AG10803 (cell line): ENCODE measurements around the gene PGPEP1.

Source experiments
- DNase-seq: peaks from one replicate; pipeline ENCODE4 v3.0.0; 2010; ENCODE audit warnings: low read depth
- H3K4me3 ChIP-seq: 2 replicates; pipeline ENCODE4 v1.5.1; 2011; ENCODE audit warnings: mild to moderate bottlenecking, low read length, control low read depth
- TF ChIP-seq, protein P1 (sequence below): conservative IDR thresholded peaks from 2 replicates; pipeline ENCODE4 v1.5.1; 2011; ENCODE audit warnings: mild to moderate bottlenecking, low read length, control low read depth, inconsistent platforms

PGPEP1 gene

DNA sequence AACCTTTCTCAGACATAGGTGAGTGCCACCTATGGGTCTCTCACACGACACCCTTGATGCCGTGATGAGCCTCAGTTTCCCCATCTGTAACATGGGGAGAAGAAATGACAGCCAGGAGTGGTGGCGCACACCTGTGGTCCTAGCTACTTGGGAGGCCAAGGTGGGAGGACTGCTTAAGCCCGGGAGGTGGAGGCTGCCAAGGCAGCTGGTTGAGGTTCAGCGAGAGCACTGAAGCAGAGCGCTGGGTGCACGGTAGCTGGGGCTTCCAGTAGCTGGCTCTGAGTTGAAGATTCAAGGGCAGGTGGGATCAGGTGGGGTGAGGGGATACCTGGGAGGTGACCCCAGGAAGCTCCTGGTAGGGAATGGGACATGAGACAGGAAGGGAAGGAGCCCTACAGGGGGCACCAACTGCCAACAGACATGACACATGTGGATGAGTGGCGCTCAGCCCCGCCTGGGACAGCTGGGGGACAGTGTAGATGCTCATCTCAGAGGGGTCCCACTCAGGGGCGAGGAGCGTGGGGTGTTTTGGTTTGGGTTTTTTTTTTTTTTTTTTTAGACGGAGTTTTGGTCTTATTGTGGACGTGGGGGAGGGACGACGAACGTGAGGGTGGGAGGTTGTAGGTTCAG, 72.3 kb downstream of the PGPEP1 start:
- no peak for DNase-seq
- TF ChIP-seq, protein P1, sequence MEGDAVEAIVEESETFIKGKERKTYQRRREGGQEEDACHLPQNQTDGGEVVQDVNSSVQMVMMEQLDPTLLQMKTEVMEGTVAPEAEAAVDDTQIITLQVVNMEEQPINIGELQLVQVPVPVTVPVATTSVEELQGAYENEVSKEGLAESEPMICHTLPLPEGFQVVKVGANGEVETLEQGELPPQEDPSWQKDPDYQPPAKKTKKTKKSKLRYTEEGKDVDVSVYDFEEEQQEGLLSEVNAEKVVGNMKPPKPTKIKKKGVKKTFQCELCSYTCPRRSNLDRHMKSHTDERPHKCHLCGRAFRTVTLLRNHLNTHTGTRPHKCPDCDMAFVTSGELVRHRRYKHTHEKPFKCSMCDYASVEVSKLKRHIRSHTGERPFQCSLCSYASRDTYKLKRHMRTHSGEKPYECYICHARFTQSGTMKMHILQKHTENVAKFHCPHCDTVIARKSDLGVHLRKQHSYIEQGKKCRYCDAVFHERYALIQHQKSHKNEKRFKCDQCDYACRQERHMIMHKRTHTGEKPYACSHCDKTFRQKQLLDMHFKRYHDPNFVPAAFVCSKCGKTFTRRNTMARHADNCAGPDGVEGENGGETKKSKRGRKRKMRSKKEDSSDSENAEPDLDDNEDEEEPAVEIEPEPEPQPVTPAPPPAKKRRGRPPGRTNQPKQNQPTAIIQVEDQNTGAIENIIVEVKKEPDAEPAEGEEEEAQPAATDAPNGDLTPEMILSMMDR = no peak
- H3K4me3 ChIP-seq = no peak overlapping the region

DNA sequence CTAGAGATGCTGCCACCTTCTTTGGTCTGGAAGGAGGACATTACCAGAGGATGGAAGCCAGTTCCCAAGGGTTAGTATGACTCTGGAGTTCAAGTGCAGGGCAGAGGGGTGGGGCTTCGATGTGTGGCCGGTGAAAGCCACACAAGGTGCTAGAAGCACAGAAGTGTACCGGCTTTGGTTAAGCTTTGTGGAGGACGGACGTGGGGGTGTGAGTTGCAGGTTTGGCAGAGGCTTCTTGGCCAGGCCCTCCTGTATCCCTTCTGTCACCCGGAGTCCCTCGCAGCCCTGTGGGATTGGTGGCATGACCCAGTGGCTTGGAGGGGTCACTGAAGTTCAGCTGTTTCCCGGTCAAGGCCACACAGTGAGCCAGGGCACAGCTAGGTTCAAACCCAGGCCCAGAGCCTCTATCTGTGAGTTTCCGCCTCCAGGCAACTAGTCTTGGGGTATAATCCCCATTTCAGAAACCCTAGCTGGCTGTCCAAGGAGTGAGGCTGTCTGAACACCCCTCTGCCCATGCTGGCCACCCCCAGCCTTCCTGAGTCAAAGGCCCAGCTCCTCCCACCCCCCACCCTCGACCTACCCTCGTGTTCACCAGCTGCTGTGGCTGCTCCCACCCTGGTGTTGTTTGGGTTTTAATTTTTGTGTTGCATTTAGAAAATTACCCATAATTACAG, 74.2 kb downstream of the PGPEP1 start:
- no peak for DNase-seq
- H3K4me3 ChIP-seq = peak overlapping the region; percentile 59
- TF ChIP-seq, protein P1 = no peak

DNA sequence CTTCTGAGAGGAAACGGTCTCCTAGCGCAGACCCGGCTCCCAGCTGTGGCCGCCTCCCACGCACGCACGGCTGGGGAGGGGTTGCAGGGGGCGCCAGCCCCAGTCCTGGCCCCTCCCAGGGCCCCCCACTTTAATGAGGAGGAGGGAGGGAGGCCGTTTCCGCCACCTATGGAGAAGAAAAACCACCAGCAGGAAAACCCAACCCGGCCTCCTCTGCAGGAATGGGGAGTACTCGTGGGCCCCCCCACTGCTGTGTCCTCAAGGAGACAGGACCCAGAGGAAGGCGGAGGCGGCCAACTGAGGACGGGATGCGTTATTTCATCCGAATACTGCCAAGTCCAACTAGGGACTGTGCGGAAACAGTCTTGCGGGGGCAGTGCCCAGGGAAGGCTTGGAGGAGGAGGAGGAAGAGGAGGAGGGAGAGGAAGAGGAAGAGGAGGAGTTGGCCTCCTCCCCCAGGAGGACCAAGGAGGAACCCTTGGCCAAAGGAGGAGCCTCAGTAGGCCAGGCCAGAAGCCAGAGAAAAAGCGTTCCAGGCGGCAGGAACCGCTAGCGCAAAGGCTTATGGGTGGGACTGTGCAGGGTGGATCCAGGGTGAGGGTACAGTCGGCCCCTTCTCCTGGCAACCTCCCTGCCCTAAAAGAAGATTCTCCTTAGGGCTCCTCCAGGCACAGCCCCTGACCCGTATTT, 74.9 kb downstream of the PGPEP1 start:
- H3K4me3 ChIP-seq = peak overlapping the region; percentile 59
- DNase-seq = peak; percentile 88
- TF ChIP-seq, protein P1 = no peak

DNA sequence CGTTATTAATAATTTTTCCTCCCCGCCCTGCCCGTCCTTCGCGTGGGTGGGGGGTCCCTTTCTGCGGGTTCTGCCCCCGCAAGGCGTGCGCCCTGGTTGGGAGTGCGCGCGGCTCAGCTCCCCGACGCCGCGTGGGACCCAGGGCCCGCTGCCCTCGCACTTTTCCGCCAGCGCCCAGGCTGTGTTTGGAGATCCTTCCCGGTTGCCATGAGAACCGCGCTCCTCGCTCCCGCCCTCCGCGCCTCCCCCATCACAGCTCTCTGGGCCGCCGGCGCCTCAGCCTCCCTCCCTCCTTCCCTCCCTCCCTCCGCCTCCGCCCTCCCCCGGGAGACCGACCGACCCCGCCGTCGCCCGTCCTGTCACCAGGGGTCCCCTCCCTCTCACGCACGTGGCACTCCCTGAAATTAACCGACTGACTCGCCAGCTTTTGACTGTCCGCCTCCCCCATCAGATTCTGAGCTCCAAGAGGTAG, 76.4 kb downstream of the PGPEP1 start:
- peak overlapping the region; percentile 56 for H3K4me3 ChIP-seq
- TF ChIP-seq, protein P1 = no peak
- peak; percentile 88 for DNase-seq

DNA sequence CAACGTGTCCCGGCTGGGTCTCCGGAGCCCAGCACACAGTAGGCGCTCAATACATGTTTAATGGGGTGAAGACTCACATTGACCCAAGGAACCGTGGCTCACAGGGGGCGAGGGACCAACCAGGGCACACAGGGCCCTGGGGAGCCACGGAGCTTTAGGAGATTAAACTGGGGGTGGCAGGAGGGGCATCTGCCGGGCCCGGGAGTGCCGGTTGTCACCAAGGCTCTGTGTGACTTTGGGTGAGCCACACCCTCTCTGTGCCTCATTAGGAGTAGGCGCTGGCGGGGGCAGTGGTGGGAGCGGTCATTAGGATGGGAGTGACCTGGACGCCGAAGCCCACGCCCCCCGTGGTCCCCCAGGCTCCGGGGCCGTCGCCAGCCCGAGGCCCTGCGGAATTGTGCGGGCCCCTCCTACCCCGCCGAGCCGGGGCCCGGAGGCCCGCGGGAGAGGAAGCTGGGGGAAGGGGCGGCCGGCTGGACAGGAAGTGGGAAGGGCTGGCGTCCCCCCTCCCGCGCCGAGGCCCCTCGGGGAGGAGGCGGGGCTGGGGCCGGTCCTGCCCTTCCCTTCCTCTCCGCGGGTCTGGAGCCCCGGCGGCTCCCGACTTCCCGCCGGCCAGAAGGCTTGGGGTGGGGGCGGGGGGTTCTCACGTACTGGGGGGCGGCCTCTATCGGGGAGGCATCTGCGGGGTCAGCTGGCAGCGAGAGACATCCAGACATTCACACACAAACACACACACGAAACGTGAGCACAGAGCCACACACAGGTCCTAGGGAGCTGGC, 77.0 kb downstream of the PGPEP1 start:
- TF ChIP-seq, protein P1 = no peak
- peak; percentile 84 for DNase-seq

DNA sequence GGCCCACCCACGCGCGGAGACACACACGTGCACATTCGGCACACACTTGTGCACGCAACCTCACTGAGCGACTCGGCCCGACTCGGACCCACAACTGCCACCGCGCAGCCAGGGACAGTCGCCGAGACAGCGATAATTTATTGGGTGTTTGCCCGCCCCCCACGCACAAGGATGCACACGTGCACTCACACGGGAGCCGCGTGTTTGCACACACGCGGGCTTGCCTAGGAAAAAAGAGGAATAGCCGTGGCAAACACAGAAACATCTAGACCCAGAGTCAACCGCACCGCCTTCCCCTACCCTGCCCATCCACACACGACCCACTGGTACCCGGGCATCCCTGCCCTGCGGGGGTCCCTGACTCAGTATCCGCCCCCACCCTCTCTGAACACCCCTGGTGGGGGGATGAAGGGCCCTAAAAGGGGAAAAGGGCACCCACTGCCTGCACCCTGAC, 77.7 kb downstream of the PGPEP1 start:
- TF ChIP-seq, protein P1 = no peak
- peak overlapping the region; percentile 34 for H3K4me3 ChIP-seq
- no peak for DNase-seq

More for the DNA sequence above, 77.0 kb downstream of the PGPEP1 start:
- peak overlapping the region; percentile 56 for H3K4me3 ChIP-seq
